Iris pigment epithelial cell (primary cell): ENCODE measurements around the gene UBE2A.

Experiments
- DNase-seq: peaks from one replicate; pipeline ENCODE4 v3.0.0-alpha.2; 2011; ENCODE audit warnings: low read depth

UBE2A gene

DNA sequence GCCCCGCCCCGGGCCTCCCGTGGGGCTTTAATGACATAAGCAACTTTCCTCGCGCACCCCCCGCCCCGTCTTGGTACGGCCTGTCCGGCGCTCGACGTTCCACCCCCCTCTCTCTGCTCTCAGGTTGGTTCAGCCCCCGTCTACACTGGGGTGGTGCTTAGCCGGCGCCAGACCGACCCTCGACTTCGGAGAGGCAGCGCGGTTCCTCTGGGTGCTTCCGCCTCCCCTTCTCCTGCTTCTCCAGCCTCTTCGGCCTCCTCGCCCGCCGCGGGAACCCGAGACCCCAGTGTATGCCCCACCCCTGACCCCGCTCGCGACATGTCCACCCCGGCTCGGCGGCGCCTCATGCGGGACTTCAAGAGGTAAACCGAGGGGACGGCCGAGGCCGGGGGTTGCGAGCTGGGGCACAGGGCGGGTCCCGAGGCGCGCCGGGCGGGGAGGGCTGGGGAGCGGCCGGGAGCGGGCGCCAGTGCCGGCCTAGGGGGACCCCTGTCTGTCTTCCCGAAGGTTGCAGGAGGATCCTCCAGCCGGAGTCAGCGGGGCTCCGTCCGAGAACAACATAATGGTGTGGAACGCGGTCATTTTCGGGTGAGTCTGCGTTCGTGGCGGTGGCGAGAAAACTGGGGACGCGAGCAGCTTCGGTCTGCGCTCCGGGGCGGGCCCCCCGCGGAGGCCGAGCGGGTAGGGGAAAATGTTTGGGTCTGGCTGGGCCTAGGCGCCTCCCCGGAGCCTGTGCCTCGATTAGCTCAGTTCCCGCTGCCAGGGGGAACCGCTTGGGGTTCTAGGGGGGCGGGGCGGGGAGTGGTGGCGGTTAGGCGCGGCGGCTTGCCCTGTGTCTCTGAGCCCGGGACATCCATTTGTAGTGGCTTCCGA, at the start of gene UBE2A:
Gene UBE2A (plus strand): TSS at position 170 of the 873 bp plus-strand sequence. CDS start 149 bp downstream, at position 319.
- peak; percentile 93 for DNase-seq

DNA sequence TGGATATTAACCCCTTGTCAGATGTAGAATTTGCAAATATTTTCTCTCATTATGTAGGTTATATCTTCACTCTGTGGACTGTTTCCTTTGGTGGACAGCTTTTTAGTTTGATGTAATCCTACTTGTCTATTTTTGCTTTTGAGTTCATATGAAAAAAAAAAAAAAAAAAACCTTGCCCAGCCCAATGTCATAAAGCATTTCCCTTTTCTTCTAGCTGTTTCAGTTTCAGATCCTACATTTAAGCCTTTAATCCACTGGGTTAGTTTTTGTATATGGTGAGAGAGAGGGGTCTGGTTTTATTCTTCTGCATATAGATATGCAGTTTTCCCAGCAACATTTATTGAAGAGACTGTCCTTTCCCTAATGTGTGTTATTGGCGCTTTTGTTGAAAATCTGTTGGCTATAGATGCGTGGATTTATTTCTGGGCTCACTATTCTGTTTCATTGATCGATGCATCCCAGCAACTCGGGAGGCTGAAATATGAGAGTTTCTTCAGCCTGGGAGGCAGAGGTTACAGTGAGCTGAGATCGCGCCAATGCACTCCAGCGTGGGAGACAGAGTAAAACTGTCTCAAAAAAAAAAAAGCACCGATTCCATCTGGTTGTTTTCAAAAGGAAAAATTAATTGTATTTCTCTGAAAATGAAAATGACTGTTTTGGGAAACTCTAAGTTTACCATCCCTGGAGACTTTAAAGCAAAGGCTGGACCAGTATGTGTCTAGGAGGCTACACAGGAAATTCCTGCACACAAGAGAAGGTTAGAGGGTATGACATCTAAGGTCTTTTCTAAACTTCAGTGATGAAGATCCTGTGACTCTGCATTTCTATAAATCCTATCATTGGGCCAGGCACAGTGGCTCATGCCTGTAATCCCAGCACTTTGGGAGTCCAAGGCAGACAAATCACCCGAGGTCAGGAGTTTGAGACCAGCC, 44.8 kb upstream of the UBE2A start:
- peak; percentile 17 for DNase-seq

GRCh38 chrX:119537487-119537886, 36.9 kb upstream of the UBE2A start:
- DNase-seq = peak; percentile 11

GRCh38 chrX:119539872-119540271, 34.5 kb upstream of the UBE2A start:
- no peak for DNase-seq

DNA sequence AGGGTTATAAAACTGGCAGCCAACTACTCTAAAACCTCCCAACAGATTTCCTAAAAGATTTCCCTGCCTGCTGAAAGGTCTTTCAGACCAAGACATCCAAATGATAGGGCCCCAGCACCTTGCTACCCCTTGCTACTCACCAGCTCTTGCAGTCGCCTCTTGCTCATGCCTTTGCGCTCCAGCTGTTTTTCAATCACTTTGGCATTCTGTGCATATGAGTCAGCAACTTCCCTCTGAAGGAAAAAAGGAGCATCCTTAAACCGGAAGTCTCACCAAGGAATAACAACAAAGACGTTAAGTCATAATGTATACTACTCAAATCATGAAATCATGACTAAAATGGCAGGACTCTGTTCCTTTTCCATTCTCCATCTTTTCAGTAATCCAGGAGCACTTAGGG, 33.2 kb upstream of the UBE2A start:
- peak; percentile 69 for DNase-seq

- no peak for DNase-seq
Observed at GRCh38 chrX:119549327-119550016, 24.9 kb upstream of the UBE2A start.

DNA sequence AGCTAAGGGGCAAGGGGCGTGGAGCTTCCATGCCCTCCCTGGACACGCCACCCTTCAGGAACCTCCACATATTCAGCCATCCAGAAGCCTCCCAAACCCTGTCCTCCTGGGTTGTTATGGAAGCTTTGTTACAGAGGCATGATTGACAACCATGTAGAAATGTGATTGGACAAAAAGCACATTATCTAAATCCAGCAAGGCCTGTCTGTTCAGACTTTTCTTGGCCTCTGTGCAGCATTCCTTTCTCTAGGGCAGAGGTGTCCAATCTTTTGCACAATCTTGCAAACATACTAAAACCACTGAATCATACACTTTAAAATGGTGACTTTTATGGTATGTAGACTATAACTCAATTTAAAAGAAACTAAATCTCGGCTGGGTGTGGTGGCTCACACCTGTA, 21.9 kb upstream of the UBE2A start:
- DNase-seq = peak; percentile 80

DNA sequence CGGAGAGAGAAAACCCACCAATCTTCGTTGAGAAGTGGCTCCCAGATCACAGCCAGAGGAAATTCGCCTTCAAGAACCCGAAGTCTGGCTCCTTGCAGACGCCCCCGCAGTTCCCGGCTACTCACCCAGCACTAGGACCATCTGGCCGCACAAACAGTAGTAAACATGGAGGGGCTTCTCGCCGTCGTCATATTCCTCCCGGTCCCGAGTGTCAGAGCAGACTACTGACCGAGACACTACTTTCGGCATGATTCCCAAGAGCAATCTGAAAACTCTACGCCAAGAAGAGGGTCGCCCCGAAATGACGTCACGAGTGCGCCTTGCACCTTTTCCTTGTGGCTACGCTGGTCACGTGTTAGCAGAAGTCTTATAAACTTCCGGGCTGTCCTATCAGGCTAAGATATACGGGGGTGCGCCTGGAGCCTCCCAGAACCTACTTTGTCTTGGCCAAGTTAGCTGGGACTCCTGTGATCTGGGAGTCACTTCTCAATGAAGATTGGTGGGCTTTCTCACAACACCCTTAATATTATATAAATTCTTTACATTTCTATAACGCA, 9.2 kb upstream of the UBE2A start, which contains the start of gene STEEP1:
Gene STEEP1 (minus strand): TSS at position 303 of the 557 bp plus-strand sequence. CDS start 54 bp downstream, at position 249.
- peak; percentile 94 for DNase-seq

GRCh38 chrX:119570351-119570835, 4.0 kb upstream of the UBE2A start:
- no peak for DNase-seq

DNA sequence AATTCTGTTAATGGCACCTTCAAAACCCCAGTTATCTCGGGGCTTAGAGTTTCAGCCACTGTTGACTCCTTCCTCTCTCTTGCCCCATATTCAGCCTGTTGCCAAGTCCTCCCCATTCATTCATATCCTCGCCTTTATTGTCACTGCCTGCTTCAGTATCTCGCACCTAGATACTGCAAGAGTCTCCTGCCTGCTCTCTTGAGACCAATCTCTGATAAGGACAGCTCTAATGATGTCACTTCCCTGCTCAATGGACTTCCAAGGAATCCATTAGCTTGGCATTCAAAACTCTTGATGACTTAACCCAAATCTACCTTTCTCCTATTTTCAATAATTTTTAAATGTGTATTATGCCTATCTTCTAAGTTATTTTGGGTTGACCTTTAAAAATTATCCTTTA, 1.1 kb upstream of the UBE2A start:
- no peak for DNase-seq

- peak; percentile 60 for DNase-seq
Observed at GRCh38 chrX:119573840-119574393, 446 bp upstream of the UBE2A start.

GRCh38 chrX:119579414-119579813, 5.1 kb downstream of the UBE2A start:
- no peak for DNase-seq

DNA sequence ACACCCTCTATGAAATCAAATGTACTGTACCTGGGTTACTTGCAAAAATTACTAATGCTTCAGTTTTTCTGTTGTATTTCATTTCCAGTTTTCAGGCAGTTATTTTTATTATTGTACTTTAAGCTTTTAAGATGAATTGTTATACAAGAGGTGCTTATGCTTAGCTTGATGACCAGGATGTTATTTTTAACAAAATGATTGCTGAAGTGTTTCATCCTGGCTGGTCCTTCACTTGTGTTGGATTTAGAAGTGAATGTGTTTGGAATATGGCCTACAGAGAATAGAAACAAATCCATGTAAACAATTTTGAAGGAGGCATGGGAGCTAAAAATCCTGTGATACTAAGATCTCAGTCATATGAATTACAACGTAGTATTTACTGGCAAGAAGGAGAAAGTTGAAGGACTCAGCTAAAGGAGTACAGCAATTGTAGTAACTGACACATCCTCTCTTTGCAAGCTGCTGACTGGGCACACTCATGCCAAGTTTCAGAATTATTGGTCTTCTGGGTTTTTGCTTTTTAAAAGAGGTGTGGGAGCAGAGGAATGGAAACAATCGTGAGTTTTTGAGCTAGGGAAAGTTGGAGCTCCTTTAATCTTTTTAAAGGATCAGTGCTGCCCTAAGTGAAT, 9.2 kb downstream of the UBE2A start:
- DNase-seq = no peak

DNA sequence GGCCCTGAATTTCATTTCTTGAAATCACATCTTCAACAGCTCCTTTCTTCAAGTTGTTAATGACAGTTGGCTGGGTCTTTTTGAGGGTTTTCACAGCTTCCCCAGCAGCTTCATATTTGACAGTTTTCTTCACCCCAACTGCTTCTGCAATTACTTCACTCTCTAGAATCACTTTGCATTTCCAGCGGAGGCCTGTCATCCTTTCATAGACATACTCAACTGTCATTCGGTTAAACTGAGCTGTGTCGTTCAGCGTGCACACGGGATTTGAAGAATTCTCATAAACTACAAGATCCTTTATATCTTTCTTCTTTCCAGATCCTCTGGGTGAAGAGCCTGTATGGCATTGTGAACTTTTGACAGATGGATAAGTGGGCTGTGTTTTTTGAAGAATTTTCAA, 15.4 kb downstream of the UBE2A start:
- no peak for DNase-seq

- DNase-seq = no peak
Observed at GRCh38 chrX:119602701-119603255, 28.4 kb downstream of the UBE2A start.

GRCh38 chrX:119604766-119605463, 30.6 kb downstream of the UBE2A start:
- DNase-seq = peak; percentile 8

- DNase-seq = peak; percentile 7
Observed at GRCh38 chrX:119605464-119606279, 31.3 kb downstream of the UBE2A start.

DNA sequence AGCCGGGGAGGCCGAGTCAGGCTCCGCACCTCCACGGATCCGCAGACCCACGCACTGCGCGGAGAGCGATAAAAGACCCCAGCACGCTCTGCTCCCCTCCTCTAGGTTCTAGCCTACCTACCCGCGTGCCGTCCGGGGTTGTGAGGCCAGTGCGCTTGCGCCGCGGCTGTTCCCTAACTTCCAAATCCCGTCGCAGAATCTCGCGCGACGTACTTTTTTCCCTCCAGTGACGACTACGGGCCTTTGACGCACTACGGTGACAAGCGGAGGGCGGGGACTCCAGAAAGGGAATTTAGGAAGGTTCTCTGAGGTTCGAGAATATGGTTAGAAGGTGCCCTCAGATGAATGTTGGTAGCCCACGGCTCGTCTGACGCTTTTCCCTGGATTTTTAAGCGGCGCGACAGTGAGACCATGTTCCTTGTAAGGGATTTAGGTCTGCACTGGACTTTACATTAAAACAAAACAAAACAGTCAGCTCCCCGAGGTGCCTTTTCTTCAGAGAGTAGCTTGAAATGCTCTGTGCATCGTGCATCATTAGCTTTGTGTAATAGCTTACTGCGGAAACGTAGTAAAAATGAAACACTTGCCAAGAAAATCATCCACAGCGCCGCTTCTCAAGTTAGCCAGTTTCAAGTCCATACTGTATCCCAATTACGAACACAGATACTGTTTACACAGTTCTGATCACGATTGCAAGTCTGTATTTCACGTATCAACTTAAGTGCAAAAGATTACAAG, 32.1 kb downstream of the UBE2A start, which contains the start of gene NKRF:
Gene NKRF (minus strand): TSS at position 145 of the 738 bp plus-strand sequence.
- peak; percentile 84 for DNase-seq
